ENCODE data around the gene KCNIP1. TPM values are rescaled to one million over a fixed set of nuclear protein-coding genes. Genes with fewer than 3 reads are reported as not detected.

KCNIP1 gene
- polyA plus RNA-seq, 2 of the 4 experiments (the other 2 are of a cell fraction) = not detected

- ATAC-seq (no peak), FAIRE-seq (no peak), DNase-seq (ENCODE audit: low read depth in 1 of 2, low spot score in 1 of 2) (no peak)
- ChIA-PET POLR2A (no interaction called here), CTCF (interaction anchor here (1.3 to 10.7 kb wide), 4 partner anchors 22 to 117 kb away, joined by 3 to 240 read pairs (median 6); no protein-coding TSS in a partner anchor)
- WGBS (ENCODE audit: missing lambda C conversion rate) = 70% methylated on average over 6 of the region's 6 CpGs
- Histone ChIP-seq H3K4me2 (no peak overlapping the region), H3K9me3 (no peaks in the 10 kb centered on the region), H3K27ac (no peak overlapping the region), H3K4me1 (peaks cover under 1% of the 10 kb centered on the region; the same call in 1 of the 3 replicates), H3K4me3 (no peak overlapping the region)
- TF ChIP-seq MAX (IDR thresholded peaks at IDR 0.05) (no peak), RAD21 (conservative IDR thresholded peaks at IDR 0.05 in 1 of 2, IDR thresholded peaks at IDR 0.05 in 1 of 2) (no peak), EHMT2 (IDR thresholded peaks at IDR 0.05; ENCODE audit: low read depth) (no peak), EP300 (IDR thresholded peaks at IDR 0.05) (no peak), KDM5A (IDR thresholded peaks at IDR 0.05) (no peak), HOXB13 (CRISPR knock-in tag; IDR thresholded peaks at IDR 0.05; ENCODE audit: low read depth) (no peak), SREBF2 (IDR thresholded peaks at IDR 0.05) (no peak), GATA3 (IDR thresholded peaks at IDR 0.05; ENCODE audit: borderline replicate concordance) (no peak), EHF (CRISPR knock-in tag; IDR thresholded peaks at IDR 0.05) (no peak), NPAS2 (CRISPR knock-in tag; IDR thresholded peaks at IDR 0.05; ENCODE audit: borderline replicate concordance) (no peak), POLR2A (IDR thresholded peaks at IDR 0.05; ENCODE audit: low read length) (no peak), USF2 (IDR thresholded peaks at IDR 0.05) (no peak)
- TF ChIP-seq, protein P1, sequence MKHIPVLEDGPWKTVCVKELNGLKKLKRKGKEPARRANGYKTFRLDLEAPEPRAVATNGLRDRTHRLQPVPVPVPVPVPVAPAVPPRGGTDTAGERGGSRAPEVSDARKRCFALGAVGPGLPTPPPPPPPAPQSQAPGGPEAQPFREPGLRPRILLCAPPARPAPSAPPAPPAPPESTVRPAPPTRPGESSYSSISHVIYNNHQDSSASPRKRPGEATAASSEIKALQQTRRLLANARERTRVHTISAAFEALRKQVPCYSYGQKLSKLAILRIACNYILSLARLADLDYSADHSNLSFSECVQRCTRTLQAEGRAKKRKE (CRISPR knock-in tag; IDR thresholded peaks at IDR 0.05; ENCODE audit: low read depth) = no peak
Observed at GRCh38 chr5:170750791-170751190, 247.0 kb downstream of the KCNIP1 start.

DNA sequence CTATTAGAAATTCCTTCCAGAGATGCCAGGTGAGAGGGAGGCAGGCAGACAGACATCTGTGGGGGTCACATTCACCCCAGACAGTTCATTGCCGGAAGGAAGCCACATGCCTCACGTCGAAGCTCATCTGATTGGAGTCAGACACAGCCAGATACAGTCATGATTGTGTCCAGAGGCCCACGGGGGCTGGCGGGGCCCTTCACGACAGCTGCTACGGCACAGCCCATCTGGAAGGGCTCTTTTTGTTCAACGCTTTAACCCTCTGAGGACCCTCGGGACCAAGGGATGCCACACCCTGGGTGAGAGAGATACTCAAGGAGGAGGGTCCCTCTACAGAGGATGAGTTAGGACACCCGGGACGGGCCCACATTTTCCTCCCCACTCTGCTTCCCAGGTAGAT is 247.8 kb downstream of the KCNIP1 start:
- no peak for FAIRE-seq
- H3K4me1 ChIP-seq = peaks cover 7% of the 10 kb centered on the region
- TF ChIP-seq BHLHE40 (IDR thresholded peaks at IDR 0.05; ENCODE audit: low read depth, low read length) (no peak), TFCP2L1 (CRISPR knock-in tag; IDR thresholded peaks at IDR 0.05) (no peak), CHD4 (IDR thresholded peaks at IDR 0.05; ENCODE audit: borderline replicate concordance) (no peak), E2F6 (IDR thresholded peaks at IDR 0.05; ENCODE audit: borderline replicate concordance, low read depth) (no peak), KDM1A (IDR thresholded peaks at IDR 0.05; ENCODE audit: low read depth) (no peak), POLR2A (IDR thresholded peaks at IDR 0.05; ENCODE audit: low read length) (no peak)
- no peaks in the 10 kb centered on the region for H3K9me3 ChIP-seq
- H3K27ac ChIP-seq = no peak overlapping the region
- CTCF ChIA-PET = interaction anchor here (0.6 to 10.7 kb wide), 2 partner anchors 41 to 255 kb away, joined by 3 to 240 read pairs; no protein-coding TSS in a partner anchor
- POLR2A ChIA-PET = no interaction called here
- no peak for ATAC-seq
- WGBS (ENCODE audit: missing lambda C conversion rate) = 61% methylated on average over 11 of the region's 11 CpGs
- no peak for DNase-seq (ENCODE audit: low read depth in 1 of 2, low spot score in 1 of 2)
- H3K4me2 ChIP-seq = no peak overlapping the region
- H3K4me3 ChIP-seq = no peak overlapping the region

- no peak overlapping the region for H3K4me2 ChIP-seq
- ChIA-PET POLR2A (no interaction called here), CTCF (interaction anchor here (0.9 to 10.7 kb wide), 2 partner anchors 40 to 474 kb away, joined by 3 to 240 read pairs; no protein-coding TSS in a partner anchor)
- H3K9me3 ChIP-seq = no peaks in the 10 kb centered on the region
- WGBS (ENCODE audit: missing lambda C conversion rate) = 39% methylated on average over 9 of the region's 10 CpGs
- peaks cover 16% of the 10 kb centered on the region for H3K4me1 ChIP-seq
- no peak overlapping the region for H3K27ac ChIP-seq
- H3K4me3 ChIP-seq = no peak overlapping the region
- ATAC-seq (no peak), FAIRE-seq (no peak), DNase-seq (ENCODE audit: low read depth in 1 of 2, low spot score in 1 of 2) (no peak)
- TF ChIP-seq RNF2 (IDR thresholded peaks at IDR 0.05; ENCODE audit: borderline replicate concordance, low read depth) = no peak
- TF ChIP-seq EP300 (IDR thresholded peaks at IDR 0.05) = no peak
- TF ChIP-seq CBX2 (IDR thresholded peaks at IDR 0.05; ENCODE audit: borderline replicate concordance, low read depth) = no peak
- TF ChIP-seq MAFK (IDR thresholded peaks at IDR 0.05; ENCODE audit: partially characterized antibody) = no peak
- TF ChIP-seq POLR2AphosphoS2 (conservative IDR thresholded peaks at IDR 0.05; ENCODE audit: low read length) = no peak
- TF ChIP-seq POLR2A (IDR thresholded peaks at IDR 0.05; ENCODE audit: low read length) = no peak
- no peak for TF ChIP-seq ZNF302 (CRISPR knock-in tag; IDR thresholded peaks at IDR 0.05)
Observed at GRCh38 chr5:170752257-170753215, 248.7 kb downstream of the KCNIP1 start.
